Fibroblast of mammary gland (primary cell): ENCODE measurements around the gene SLC24A5.

ENCODE experiments used
- DNase-seq: peaks from one replicate; pipeline ENCODE4 v3.0.0-alpha.2; 2010; ENCODE audit warnings: low read depth
- H3K4me3 ChIP-seq: 2 replicates; pipeline ENCODE4 v1.5.1; 2011; ENCODE audit warnings: low read depth, mild to moderate bottlenecking, low read length, moderate library complexity; ENCODE audit not compliant: control insufficient read depth
- TF ChIP-seq, protein P1 (sequence below): conservative IDR thresholded peaks from 2 replicates; pipeline ENCODE4 v1.5.1; 2011; ENCODE audit warnings: low read depth, low read length, inconsistent platforms; ENCODE audit not compliant: control insufficient read depth, insufficient read depth

The SLC24A5 gene

DNA sequence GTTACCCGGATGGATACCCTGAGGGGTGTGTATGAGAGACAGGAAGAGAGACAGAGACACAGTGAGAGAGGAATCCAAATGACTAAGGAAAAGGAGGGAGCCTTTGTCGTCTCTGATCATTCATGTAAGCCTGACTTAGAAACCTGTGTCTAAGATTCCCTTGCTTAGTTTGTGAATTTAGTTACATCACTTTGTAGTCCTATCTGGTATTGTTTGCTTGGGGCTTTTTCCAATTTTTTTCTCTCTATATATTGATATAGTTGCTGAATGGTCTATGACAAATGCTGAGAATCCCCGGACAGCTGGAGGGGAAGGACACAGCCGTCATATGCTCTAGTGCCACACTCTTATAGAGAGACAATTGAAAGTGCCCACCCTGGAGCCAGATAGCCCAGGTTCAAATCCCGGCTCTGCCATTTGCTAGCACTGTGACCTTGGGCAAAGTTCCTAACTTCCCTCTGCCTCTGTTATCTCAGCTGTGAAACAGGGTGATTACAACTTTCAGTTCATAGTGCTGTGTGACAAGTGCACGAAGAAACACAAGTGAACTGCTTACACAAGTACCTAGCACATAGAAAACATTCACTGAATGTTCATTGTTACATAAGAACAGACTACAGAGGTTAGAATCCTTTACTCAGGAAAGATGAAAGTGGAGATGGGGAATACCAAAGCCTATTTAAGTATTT lies 6.0 kb downstream of the SLC24A5 start:
- DNase-seq, result no peak
- H3K4me3 ChIP-seq, result no peak overlapping the region
- TF ChIP-seq, protein P1, sequence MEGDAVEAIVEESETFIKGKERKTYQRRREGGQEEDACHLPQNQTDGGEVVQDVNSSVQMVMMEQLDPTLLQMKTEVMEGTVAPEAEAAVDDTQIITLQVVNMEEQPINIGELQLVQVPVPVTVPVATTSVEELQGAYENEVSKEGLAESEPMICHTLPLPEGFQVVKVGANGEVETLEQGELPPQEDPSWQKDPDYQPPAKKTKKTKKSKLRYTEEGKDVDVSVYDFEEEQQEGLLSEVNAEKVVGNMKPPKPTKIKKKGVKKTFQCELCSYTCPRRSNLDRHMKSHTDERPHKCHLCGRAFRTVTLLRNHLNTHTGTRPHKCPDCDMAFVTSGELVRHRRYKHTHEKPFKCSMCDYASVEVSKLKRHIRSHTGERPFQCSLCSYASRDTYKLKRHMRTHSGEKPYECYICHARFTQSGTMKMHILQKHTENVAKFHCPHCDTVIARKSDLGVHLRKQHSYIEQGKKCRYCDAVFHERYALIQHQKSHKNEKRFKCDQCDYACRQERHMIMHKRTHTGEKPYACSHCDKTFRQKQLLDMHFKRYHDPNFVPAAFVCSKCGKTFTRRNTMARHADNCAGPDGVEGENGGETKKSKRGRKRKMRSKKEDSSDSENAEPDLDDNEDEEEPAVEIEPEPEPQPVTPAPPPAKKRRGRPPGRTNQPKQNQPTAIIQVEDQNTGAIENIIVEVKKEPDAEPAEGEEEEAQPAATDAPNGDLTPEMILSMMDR, result no peak

DNA sequence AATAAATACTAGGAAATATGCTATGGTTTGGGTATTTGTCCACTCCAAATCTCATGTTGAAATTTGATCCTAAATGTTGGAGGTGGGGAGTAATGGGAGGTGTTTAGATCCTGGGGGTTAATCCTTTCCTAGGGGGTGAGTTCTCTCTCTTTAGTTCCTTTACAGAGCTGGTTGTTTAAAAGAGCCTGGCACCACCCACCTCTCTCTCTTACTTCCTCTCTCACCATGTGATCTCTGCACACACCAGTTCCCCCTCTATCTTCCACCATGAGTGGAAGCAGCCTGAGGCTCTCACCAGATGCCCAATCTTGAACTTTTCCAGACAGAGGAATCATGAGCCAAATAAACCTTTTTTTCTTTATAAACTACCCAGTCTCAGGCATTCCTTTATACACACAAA lies 10.5 kb downstream of the SLC24A5 start:
- no peak overlapping the region for H3K4me3 ChIP-seq
- no peak for DNase-seq
- TF ChIP-seq, protein P1, result no peak

DNA sequence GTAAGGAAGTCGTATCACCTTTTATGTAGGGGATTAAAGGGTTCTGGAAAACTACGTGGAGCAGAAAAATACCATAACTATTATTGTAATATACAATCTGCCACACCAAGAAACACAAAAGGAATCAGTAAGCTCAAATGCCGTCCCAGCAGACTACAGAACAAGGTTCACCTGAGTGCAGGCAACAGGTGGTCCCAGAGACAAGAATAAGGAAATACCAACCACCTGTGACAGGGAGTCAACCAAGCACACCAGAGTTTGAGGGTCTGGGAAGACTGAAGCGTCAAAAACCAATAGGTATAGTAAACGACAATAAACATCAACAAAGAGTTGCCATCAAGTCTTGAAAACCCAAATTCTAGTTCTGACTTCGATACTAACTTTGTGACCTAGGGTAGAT lies 12.1 kb downstream of the SLC24A5 start:
- no peak for DNase-seq
- no peak overlapping the region for H3K4me3 ChIP-seq
- TF ChIP-seq, protein P1, result no peak

DNA sequence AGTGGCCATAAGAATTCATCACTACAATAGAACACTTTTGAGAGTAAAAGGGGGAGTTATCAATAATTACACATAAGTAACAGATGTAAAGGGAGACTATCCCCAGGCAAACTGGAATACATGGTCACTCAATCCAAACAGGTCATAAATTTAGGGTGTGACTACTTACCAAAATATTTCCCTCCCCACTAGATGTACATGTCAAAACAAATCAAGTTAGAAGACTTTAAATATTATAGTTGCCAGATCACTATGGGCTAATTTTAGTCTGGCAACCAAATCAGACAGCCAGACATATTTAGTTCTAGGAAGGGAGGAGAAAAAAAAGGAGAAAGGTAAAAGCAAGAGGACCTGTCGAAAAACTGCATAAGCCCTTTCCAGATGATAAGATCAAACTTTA lies 23.1 kb downstream of the SLC24A5 start:
- H3K4me3 ChIP-seq, result no peak overlapping the region
- TF ChIP-seq, protein P1, result no peak
- peak; percentile 15 for DNase-seq

DNA sequence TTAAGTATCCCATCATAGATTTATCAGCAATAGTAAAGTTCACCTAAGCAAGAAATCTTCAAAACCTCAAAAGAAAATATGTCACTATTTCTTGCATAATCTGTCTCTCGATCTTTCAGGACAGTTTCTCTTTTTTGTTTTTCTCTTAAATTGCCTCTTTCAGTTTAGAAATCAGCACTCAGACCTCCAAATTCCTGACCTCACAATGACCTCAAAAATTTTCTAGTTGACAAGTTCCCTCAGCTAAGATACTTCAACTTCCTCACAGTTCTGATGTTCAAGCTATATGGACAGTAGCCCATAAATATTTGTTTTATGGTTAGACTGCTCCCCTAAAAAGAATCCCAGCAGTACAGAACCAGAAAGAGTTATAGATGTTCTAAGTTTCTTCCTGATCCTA lies 24.1 kb downstream of the SLC24A5 start:
- DNase-seq, result no peak
- TF ChIP-seq, protein P1, result no peak
- no peak overlapping the region for H3K4me3 ChIP-seq

DNA sequence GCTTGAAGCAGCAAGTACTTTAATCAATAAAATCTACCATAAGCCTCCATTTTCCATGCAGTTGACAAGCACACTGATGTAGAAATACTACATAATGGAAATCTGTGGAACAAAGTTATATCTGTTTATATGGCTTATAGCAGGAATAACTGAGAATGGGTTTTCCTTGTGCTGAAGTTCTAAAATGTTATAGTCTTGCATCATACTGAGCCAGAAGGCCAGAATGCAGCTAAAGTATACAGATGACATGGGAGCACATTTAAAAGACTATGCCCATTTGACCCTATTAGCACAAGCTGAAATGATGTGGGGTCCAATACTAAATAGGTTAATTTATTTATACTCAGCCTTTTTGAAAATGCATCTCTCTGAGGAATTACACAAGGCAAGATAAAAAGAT lies 25.1 kb downstream of the SLC24A5 start:
- no peak overlapping the region for H3K4me3 ChIP-seq
- DNase-seq, result no peak
- TF ChIP-seq, protein P1, result no peak

DNA sequence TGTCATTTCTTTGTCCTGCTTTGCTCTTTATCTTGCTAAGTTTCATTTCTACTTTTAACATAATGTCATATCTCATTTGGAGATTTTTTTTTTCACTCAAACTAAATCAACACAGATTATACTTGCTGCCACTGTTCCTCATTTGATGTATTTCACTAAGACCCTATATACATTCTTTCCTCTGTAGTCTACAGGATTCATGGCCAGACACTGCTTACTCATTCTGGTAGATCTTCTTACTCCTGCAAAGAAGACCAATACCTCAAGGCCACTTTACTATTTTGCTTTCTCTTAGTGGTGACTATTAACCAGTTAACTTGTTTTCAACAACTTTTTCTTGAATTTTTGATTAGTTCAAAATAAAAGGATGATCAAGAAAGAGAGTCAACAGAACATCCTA lies 26.6 kb downstream of the SLC24A5 start:
- DNase-seq, result no peak
- no peak overlapping the region for H3K4me3 ChIP-seq
- TF ChIP-seq, protein P1, result no peak
